GM23338 (cell line): Measurements from ENCODE around the gene TFF1. TPM values are rescaled to one million over a fixed set of nuclear protein-coding genes. Genes with fewer than 3 reads are reported as not detected.

ENCODE experiments used
- ATAC-seq: fragments of 200-7000 bp; cut with Tn5 transposase; 3 replicates; pipeline ENCODE4 v1.9.1; 2020
- DNase-seq: peaks from one replicate; pipeline ENCODE4 v3.0.0-alpha.2; 2015; ENCODE audit warnings: low spot score
- H2AFZ ChIP-seq: fragments of 200-600 bp; sonication (generic); 2 replicates; pipeline ENCODE4 v1.8.0; 2016; ENCODE audit warnings: antibody characterized with exemption, mild to moderate bottlenecking, moderate library complexity
- H3F3A ChIP-seq: fragments of 200-600 bp; sonication (generic); replicated peaks from 2 replicates; pipeline ENCODE4 v1.8.0; 2017; ENCODE audit warnings: antibody characterized with exemption, mixed run types, low read depth
- H3K27ac ChIP-seq: fragments of 200-600 bp; sonication (generic); 2 replicates; pipeline ENCODE4 v1.6.1; 2016; ENCODE audit warnings: low read depth
- H3K27me3 ChIP-seq: fragments of 200-600 bp; sonication (generic); 2 replicates; pipeline ENCODE4 v1.8.0; 2016; ENCODE audit warnings: mild to moderate bottlenecking, mixed run types, moderate library complexity; ENCODE audit not compliant: insufficient read depth
- H3K36me3 ChIP-seq: fragments of 200-600 bp; sonication (generic); 2 replicates; pipeline ENCODE4 v1.8.0; 2016; ENCODE audit warnings: mild to moderate bottlenecking; ENCODE audit not compliant: insufficient read depth
- H3K4me1 ChIP-seq: fragments of 200-600 bp; sonication (generic); 2 replicates; pipeline ENCODE4 v1.8.0; 2016; ENCODE audit warnings: mild to moderate bottlenecking, moderate library complexity; ENCODE audit not compliant: insufficient read depth
- H3K4me2 ChIP-seq: fragments of 200-600 bp; sonication (generic); 2 replicates; pipeline ENCODE4 v1.7.1; 2017; ENCODE audit warnings: mixed run types
- H3K4me3 ChIP-seq: fragments of 200-600 bp; sonication (generic); 2 replicates; pipeline ENCODE4 v1.6.1; 2016; ENCODE audit warnings: mixed run types
- H3K79me2 ChIP-seq: fragments of 200-600 bp; sonication (generic); replicated peaks from 2 replicates; pipeline ENCODE4 v1.8.0; 2017; ENCODE audit warnings: mild to moderate bottlenecking; ENCODE audit not compliant: insufficient read depth
- H3K9me2 ChIP-seq: fragments of 200-600 bp; sonication (generic); 2 replicates; pipeline ENCODE4 v1.8.0; 2017; ENCODE audit not compliant: insufficient read depth
- H4K20me1 ChIP-seq: fragments of 200-600 bp; sonication (generic); replicated peaks from 2 replicates; pipeline ENCODE4 v1.8.0; 2017; ENCODE audit warnings: mild to moderate bottlenecking; ENCODE audit not compliant: insufficient read depth
- H3K27ac Mint-ChIP-seq: 2 replicates; pipeline ENCODE4 v1.8.0; 2020; ENCODE audit warnings: inconsistent platforms, mild to moderate bottlenecking, moderate library complexity, mixed read lengths
- H3K27me3 Mint-ChIP-seq: 3 replicates; pipeline ENCODE4 v1.8.0; 2022; ENCODE audit warnings: low read depth, mild to moderate bottlenecking, moderate library complexity, mixed read lengths, inconsistent platforms; ENCODE audit not compliant: insufficient read depth, poor library complexity
- H3K36me3 Mint-ChIP-seq: 3 replicates; pipeline ENCODE4 v1.8.0; 2021; ENCODE audit warnings: low read depth, mild to moderate bottlenecking, inconsistent platforms, moderate library complexity, mixed read lengths
- H3K4me1 Mint-ChIP-seq: 3 replicates; pipeline ENCODE4 v1.8.0; 2020; ENCODE audit warnings: mild to moderate bottlenecking, inconsistent platforms, mixed read lengths
- H3K4me3 Mint-ChIP-seq: 3 replicates; pipeline ENCODE4 v1.8.0; 2021; ENCODE audit warnings: moderate library complexity, mild to moderate bottlenecking, inconsistent platforms, mixed read lengths
- H3K9me3 Mint-ChIP-seq: 3 replicates; pipeline ENCODE4 v1.8.0; 2020; ENCODE audit warnings: moderate library complexity, mild to moderate bottlenecking, inconsistent platforms, mixed read lengths
- CREB1 ChIP-seq: fragments of 250-450 bp; sonication (Bioruptor Pico); IDR thresholded peaks from 2 replicates; pipeline ENCODE4 v1.5.0; 2020; ENCODE audit warnings: low read depth, mild to moderate bottlenecking, moderate library complexity
- CTCF ChIP-seq, 2 experiments: fragments of 200-600 bp in 1 of 2; sonication (generic) in 1 of 2; conservative IDR thresholded peaks; 2 replicates each; pipeline versions ENCODE4 v1.5.1 to v1.6.1; 2016 to 2017; ENCODE audit warnings: antibody characterized with exemption in 2 of 2, low read depth in 2 of 2, mild to moderate bottlenecking in 2 of 2, moderate library complexity in 1 of 2
- EZH2 ChIP-seq: fragments of 200-600 bp; sonication (generic); IDR thresholded peaks from one replicate; pipeline ENCODE4 v1.8.0; 2017; ENCODE audit warnings: antibody characterized with exemption, mild to moderate bottlenecking, low read depth; ENCODE audit not compliant: unreplicated experiment
- EZH2phosphoT487 ChIP-seq: fragments of 200-600 bp; sonication (generic); IDR thresholded peaks from one replicate; pipeline ENCODE4 v1.8.1; 2018; ENCODE audit warnings: antibody characterized with exemption; ENCODE audit not compliant: unreplicated experiment
- JUNB ChIP-seq: IDR thresholded peaks from one replicate; pipeline ENCODE4 v1.6.1; 2016; ENCODE audit warnings: antibody characterized with exemption; ENCODE audit not compliant: unreplicated experiment
- NANOG ChIP-seq: IDR thresholded peaks from 2 replicates; pipeline ENCODE4 v1.6.1; 2016; ENCODE audit warnings: antibody characterized with exemption, borderline replicate concordance
- POLR2AphosphoS5 ChIP-seq: IDR thresholded peaks from 2 replicates; pipeline ENCODE4 v1.6.1; 2016; ENCODE audit warnings: antibody characterized with exemption, low read depth
- REST ChIP-seq: IDR thresholded peaks from one replicate; pipeline ENCODE4 v1.6.1; 2018; ENCODE audit warnings: antibody characterized with exemption; ENCODE audit not compliant: unreplicated experiment
- STAT1 ChIP-seq: IDR thresholded peaks from one replicate; pipeline ENCODE4 v1.6.1; 2016; ENCODE audit warnings: antibody characterized with exemption; ENCODE audit not compliant: unreplicated experiment
- ZNF114 ChIP-seq: fragments of 250-450 bp; sonication (Bioruptor Pico); IDR thresholded peaks from 2 replicates; pipeline ENCODE4 v1.5.0; 2020; ENCODE audit warnings: mild to moderate bottlenecking, moderate library complexity
- ZNF331 ChIP-seq: fragments of 250-450 bp; sonication (Bioruptor Pico); IDR thresholded peaks from 2 replicates; pipeline ENCODE4 v1.5.0; 2020; ENCODE audit warnings: low read depth, mild to moderate bottlenecking, moderate library complexity
- ZNF462 ChIP-seq: fragments of 250-450 bp; sonication (Bioruptor Pico); IDR thresholded peaks from 2 replicates; pipeline ENCODE4 v1.5.0; 2020; ENCODE audit warnings: mild to moderate bottlenecking, moderate library complexity
- polyA plus RNA-seq: library from polyadenylated mRNA; unstranded; fragments of >200 nt; fragmentation: Nextera tagmentation; extraction: Ambion mirVana; gene quantifications from 2 replicates; pipeline ENCODE4 v1.2.1, GENCODE V29; 2016
- total RNA-seq: library from RNA; depleted of rRNA; stranded (reverse); fragments of >200 nt; shearing (Covaris generic); gene quantifications from 2 replicates; pipeline ENCODE4 v1.2.3, GENCODE V29; 2014
- TF ChIP-seq, protein P1 (sequence below): IDR thresholded peaks from 2 replicates; pipeline ENCODE4 v1.6.1; 2016; ENCODE audit warnings: antibody characterized with exemption

The TFF1 gene
- total and polyA plus RNA-seq, 2 experiments from 2014 or later: not detected

- H3K36me3 Mint-ChIP-seq: no peaks in the 10 kb centered on the region
- Histone ChIP-seq H2AFZ (peak overlapping the region; percentile 14; the same call in 1 of the 2 replicates), H3F3A (no peaks in the 10 kb centered on the region), H3K27ac (no peak overlapping the region), H3K4me3 (no peak overlapping the region), H3K4me2 (no peak overlapping the region), H3K9me2 (no peaks in the 10 kb centered on the region), H3K4me1 (no peaks in the 10 kb centered on the region), H4K20me1 (no peaks in the 10 kb centered on the region), H3K27me3 (no peaks in the 10 kb centered on the region), H3K36me3 (no peaks in the 10 kb centered on the region), H3K79me2 (no peaks in the 10 kb centered on the region)
- no peak overlapping the region for H3K4me3 Mint-ChIP-seq
- peaks cover 12% of the 10 kb centered on the region for H3K4me1 Mint-ChIP-seq
- H3K27me3 Mint-ChIP-seq: peaks cover 7% of the 10 kb centered on the region
- DNase-seq: no peak
- ATAC-seq: peak; percentile 22
- H3K27ac Mint-ChIP-seq: no peak overlapping the region
- TF ChIP-seq JUNB: no peak
- TF ChIP-seq ZNF462 (CRISPR knock-in tag): no peak
- TF ChIP-seq ZNF331 (CRISPR knock-in tag): no peak
- TF ChIP-seq POLR2AphosphoS5: no peak
- TF ChIP-seq, protein P1, sequence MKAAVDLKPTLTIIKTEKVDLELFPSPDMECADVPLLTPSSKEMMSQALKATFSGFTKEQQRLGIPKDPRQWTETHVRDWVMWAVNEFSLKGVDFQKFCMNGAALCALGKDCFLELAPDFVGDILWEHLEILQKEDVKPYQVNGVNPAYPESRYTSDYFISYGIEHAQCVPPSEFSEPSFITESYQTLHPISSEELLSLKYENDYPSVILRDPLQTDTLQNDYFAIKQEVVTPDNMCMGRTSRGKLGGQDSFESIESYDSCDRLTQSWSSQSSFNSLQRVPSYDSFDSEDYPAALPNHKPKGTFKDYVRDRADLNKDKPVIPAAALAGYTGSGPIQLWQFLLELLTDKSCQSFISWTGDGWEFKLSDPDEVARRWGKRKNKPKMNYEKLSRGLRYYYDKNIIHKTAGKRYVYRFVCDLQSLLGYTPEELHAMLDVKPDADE: no peak
- no peak for TF ChIP-seq EZH2phosphoT487
- TF ChIP-seq REST: no peak
- no peak for TF ChIP-seq NANOG
- no peak for TF ChIP-seq STAT1
- TF ChIP-seq CREB1 (CRISPR knock-in tag): no peak
- TF ChIP-seq CTCF (conservative IDR thresholded peaks at IDR 0.05; ENCODE audit: low read depth in 2 of 2): no peak
- no peak for TF ChIP-seq ZNF114
- TF ChIP-seq EZH2: no peak
- H3K9me3 Mint-ChIP-seq: no peaks in the 10 kb centered on the region
These were observed 45.7 kb upstream of the TFF1 start for GRCh38 chr21:42411891-42412635.
